A673 (cell line): ENCODE measurements around the gene DHRS12. TPM values are rescaled to one million over a fixed set of nuclear protein-coding genes. Genes with fewer than 3 reads are reported as not detected.

Experiments used
- BruUV-seq: library from RNA; stranded (reverse); fragments of 400-500 nt; replicated peaks from 2 replicates; lab custom pipeline; 2021; lab: Mats Ljungman, UMichigan
- CTCF ChIA-PET: fragments of 300-600 bp; sonication (Branson Sonifier 250); formaldehyde crosslinking; loops from one replicate; lab custom pipeline; 2022; ENCODE audit warnings: antibody characterized with exemption; lab: Charles Lee
- POLR2A ChIA-PET: fragments of 300-600 bp; sonication (Branson Sonifier 250); formaldehyde crosslinking; loops from one replicate; lab custom pipeline; 2022; ENCODE audit warnings: antibody characterized with exemption; ENCODE audit not compliant: low non-redundant PET; lab: Charles Lee
- DNase-seq: peaks from one replicate; pipeline ENCODE4 v3.0.0-alpha.2; 2015; ENCODE audit warnings: low spot score
- H3K27ac ChIP-seq: fragments of 200-600 bp; sonication (generic); 2 replicates; pipeline ENCODE4 v1.5.1; 2016; ENCODE audit warnings: mixed run types, low read depth, mild to moderate bottlenecking, mixed read lengths, antibody characterized with exemption, low read length; ENCODE audit not compliant: poor library complexity, severe bottlenecking
- H3K27me3 ChIP-seq: fragments of 200-600 bp; sonication (generic); replicated peaks from 2 replicates; pipeline ENCODE4 v1.6.1; 2017; ENCODE audit warnings: mixed run types, low read depth, mild to moderate bottlenecking, mixed read lengths, antibody characterized with exemption, low read length; ENCODE audit not compliant: insufficient read depth, poor library complexity
- H3K36me3 ChIP-seq: fragments of 200-600 bp; sonication (generic); 2 replicates; pipeline ENCODE4 v1.6.1; 2016; ENCODE audit warnings: mixed run types, mild to moderate bottlenecking, mixed read lengths, antibody characterized with exemption, low read length; ENCODE audit not compliant: insufficient read depth, poor library complexity, severe bottlenecking
- H3K4me1 ChIP-seq: fragments of 200-600 bp; sonication (generic); 2 replicates; pipeline ENCODE4 v1.6.1; 2017; ENCODE audit warnings: mixed run types, mild to moderate bottlenecking, mixed read lengths, antibody characterized with exemption, low read length; ENCODE audit not compliant: insufficient read depth, poor library complexity, severe bottlenecking
- H3K4me3 ChIP-seq: fragments of 200-600 bp; sonication (generic); 2 replicates; pipeline ENCODE4 v1.5.1; 2016; ENCODE audit warnings: low read depth, mixed run types, mild to moderate bottlenecking, mixed read lengths, low read length; ENCODE audit not compliant: poor library complexity, severe bottlenecking
- H3K9me3 ChIP-seq: fragments of 200-600 bp; sonication (generic); 2 replicates; pipeline ENCODE4 v1.6.1; 2016; ENCODE audit warnings: mixed run types, low read depth, mild to moderate bottlenecking, mixed read lengths, antibody characterized with exemption, low read length; ENCODE audit not compliant: poor library complexity, severe bottlenecking
- EZH2 ChIP-seq: fragments of 200-600 bp; sonication (generic); IDR thresholded peaks from 2 replicates; pipeline ENCODE4 v1.6.1; 2017; ENCODE audit warnings: borderline replicate concordance, low read depth, mild to moderate bottlenecking, mixed read lengths, antibody characterized with exemption, low read length; ENCODE audit not compliant: poor library complexity, severe bottlenecking
- intact Hi-C: fragments of 100-400 bp; cut with micrococcal nuclease; formaldehyde crosslinking; loops from one replicate; pipeline ENCODE4 v1.10.0; 2022; ENCODE audit not compliant: unreplicated experiment
- total RNA-seq: library from RNA; stranded (reverse); gene quantifications from 2 replicates; pipeline ENCODE4 v1.2.3, GENCODE V29; 2021
- TF ChIP-seq, protein P1 (sequence below): fragments of 300-800, 200-600 bp; sonication (generic); conservative IDR thresholded peaks from 2 replicates; pipeline ENCODE4 v1.5.1; 2017; ENCODE audit warnings: low read depth, mild to moderate bottlenecking, antibody characterized with exemption, low read length, moderate library complexity, mixed read lengths

DHRS12 gene
- total RNA-seq, 1 experiment from 2014 or later: 2.8 TPM

DNA sequence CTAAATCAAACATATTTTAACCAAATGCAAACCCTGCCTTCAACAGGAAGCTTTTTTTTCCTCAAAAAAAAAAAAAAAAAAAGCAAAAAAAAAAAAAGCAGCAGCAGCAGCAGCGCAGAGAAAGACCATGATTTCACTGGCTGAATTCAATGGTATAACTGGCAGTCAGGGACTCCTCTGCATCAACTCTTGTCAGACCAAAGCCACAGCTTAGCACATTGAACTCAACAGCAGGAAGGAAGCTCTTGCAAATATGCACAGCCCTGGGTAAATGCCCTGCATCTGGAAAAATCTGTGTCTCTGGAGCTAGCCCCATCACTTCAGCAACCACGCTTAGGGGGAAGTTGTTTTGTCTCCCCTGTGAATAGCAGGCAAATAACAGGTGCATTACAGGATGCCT, 17.6 kb upstream of the DHRS12 start:
- intact Hi-C loops: no loop called here
- ChIA-PET POLR2A (no interaction called here), CTCF (no interaction called here)
- Histone ChIP-seq H3K27ac (no peak overlapping the region), H3K9me3 (no peaks in the 10 kb centered on the region), H3K4me3 (no peak overlapping the region), H3K36me3 (no peaks in the 10 kb centered on the region), H3K27me3 (no peaks in the 10 kb centered on the region), H3K4me1 (peaks cover 5% of the 10 kb centered on the region)
- TF ChIP-seq, protein P1, sequence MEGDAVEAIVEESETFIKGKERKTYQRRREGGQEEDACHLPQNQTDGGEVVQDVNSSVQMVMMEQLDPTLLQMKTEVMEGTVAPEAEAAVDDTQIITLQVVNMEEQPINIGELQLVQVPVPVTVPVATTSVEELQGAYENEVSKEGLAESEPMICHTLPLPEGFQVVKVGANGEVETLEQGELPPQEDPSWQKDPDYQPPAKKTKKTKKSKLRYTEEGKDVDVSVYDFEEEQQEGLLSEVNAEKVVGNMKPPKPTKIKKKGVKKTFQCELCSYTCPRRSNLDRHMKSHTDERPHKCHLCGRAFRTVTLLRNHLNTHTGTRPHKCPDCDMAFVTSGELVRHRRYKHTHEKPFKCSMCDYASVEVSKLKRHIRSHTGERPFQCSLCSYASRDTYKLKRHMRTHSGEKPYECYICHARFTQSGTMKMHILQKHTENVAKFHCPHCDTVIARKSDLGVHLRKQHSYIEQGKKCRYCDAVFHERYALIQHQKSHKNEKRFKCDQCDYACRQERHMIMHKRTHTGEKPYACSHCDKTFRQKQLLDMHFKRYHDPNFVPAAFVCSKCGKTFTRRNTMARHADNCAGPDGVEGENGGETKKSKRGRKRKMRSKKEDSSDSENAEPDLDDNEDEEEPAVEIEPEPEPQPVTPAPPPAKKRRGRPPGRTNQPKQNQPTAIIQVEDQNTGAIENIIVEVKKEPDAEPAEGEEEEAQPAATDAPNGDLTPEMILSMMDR: no peak
- no peak for TF ChIP-seq EZH2
- no TSS peak for BruUV-seq
- DNase-seq: no peak

GRCh38 chr13:51820016-51820597, 16.1 kb upstream of the DHRS12 start:
- H3K4me1 ChIP-seq: peaks cover 5% of the 10 kb centered on the region
- no peaks in the 10 kb centered on the region for H3K9me3 ChIP-seq
- BruUV-seq: no TSS peak
- no peaks in the 10 kb centered on the region for H3K27me3 ChIP-seq
- intact Hi-C loops: no loop called here
- H3K4me3 ChIP-seq: no peak overlapping the region
- no peaks in the 10 kb centered on the region for H3K36me3 ChIP-seq
- ChIA-PET CTCF (interaction anchor here (0.6 kb wide), 1 partner anchor 33 kb away, joined by 3 read pairs; no protein-coding TSS in a partner anchor), POLR2A (no interaction called here)
- H3K27ac ChIP-seq: no peak overlapping the region
- DNase-seq: peak; percentile 32
- TF ChIP-seq, protein P1: no peak
- no peak for TF ChIP-seq EZH2

DNA sequence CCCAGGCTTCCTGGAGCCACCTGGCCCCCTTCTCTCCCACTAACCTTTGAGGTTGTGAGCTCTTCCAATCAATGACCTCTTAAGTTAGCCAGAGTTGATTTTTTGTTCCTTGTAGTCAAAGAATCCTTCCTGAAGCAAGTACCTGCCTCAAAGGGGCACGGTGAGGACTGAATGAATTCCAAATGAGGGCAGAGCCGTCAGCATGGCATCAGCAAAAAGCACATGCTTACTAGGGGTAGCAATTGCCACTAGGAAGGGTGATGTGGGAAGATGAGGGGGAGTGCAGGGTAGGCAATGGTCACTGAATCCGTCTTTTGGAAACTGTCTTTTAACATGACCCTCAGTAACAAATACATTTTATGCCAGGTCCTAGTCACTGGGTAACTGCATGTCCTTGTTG, 15.6 kb upstream of the DHRS12 start:
- H3K36me3 ChIP-seq: no peaks in the 10 kb centered on the region
- H3K27ac ChIP-seq: no peak overlapping the region
- POLR2A ChIA-PET: no interaction called here
- DNase-seq: no peak
- H3K9me3 ChIP-seq: no peaks in the 10 kb centered on the region
- CTCF ChIA-PET: interaction anchor here (0.6 kb wide), 1 partner anchor 33 kb away, joined by 3 read pairs; no protein-coding TSS in a partner anchor
- no peak overlapping the region for H3K4me3 ChIP-seq
- no peaks in the 10 kb centered on the region for H3K27me3 ChIP-seq
- BruUV-seq: no TSS peak
- intact Hi-C loops: loop anchor here (1.0 to 10.0 kb wide), 3 partner anchors 16 to 375 kb away; partner anchors contain the start of gene NEK5
- TF ChIP-seq, protein P1: no peak
- no peak for TF ChIP-seq EZH2
- peaks cover 5% of the 10 kb centered on the region for H3K4me1 ChIP-seq
